ENCODE measurements around the gene GDI2.
A peak's percentile ranks its signal among the peaks of the same experiment; 100 is the strongest.
"Not testable (repeated sequence)": the region's sequence is repeated elsewhere in the genome, so short reads cannot be mapped to it uniquely, and the experiment has no call there.

GDI2 gene

GRCh38 chr10:5818048-5818331 lies 4.8 kb upstream of the GDI2 start:
- H3K27me3 ChIP-seq (ENCODE audit: control insufficient read depth, insufficient read depth, low read length), result no peaks in the 10 kb centered on the region
- no peak overlapping the region for H3K27ac ChIP-seq (ENCODE audit: low read depth, low read length)
- H3K4me3 ChIP-seq (ENCODE audit: low read length), result no peak overlapping the region

GRCh38 chr10:5817322-5818047 lies 4.3 kb upstream of the GDI2 start:
- Histone ChIP-seq H3K9ac (ENCODE audit: low read length) (no peak overlapping the region), H3K27me3 (ENCODE audit: control insufficient read depth, insufficient read depth, low read length) (no peaks in the 10 kb centered on the region), H3K36me3 (ENCODE audit: control insufficient read depth, insufficient read depth, low read length) (no peaks in the 10 kb centered on the region), H3K27ac (ENCODE audit: low read depth, low read length) (no peak overlapping the region), H3K4me1 (ENCODE audit: control insufficient read depth, insufficient read depth, low read length) (peaks cover 9% of the 10 kb centered on the region), H3K4me3 (ENCODE audit: low read length) (no peak overlapping the region)

More at GRCh38 chr10:5818048-5818331, 4.8 kb upstream of the GDI2 start:
- Histone ChIP-seq H3K9ac (ENCODE audit: low read length) (no peak overlapping the region), H3K36me3 (ENCODE audit: control insufficient read depth, insufficient read depth, low read length) (no peaks in the 10 kb centered on the region), H3K4me1 (ENCODE audit: control insufficient read depth, insufficient read depth, low read length) (peaks cover 9% of the 10 kb centered on the region)

- Histone ChIP-seq H3K9ac (ENCODE audit: low read length) (no peak overlapping the region), H3K36me3 (ENCODE audit: control insufficient read depth, insufficient read depth, low read length) (no peaks in the 10 kb centered on the region), H3K27me3 (ENCODE audit: control insufficient read depth, insufficient read depth, low read length) (no peaks in the 10 kb centered on the region), H3K27ac (ENCODE audit: low read depth, low read length) (no peak overlapping the region), H3K4me1 (ENCODE audit: control insufficient read depth, insufficient read depth, low read length) (peaks cover 13% of the 10 kb centered on the region), H3K4me3 (ENCODE audit: low read length) (no peak overlapping the region)
Measured at GRCh38 chr10:5816170-5816569, 2.9 kb upstream of the GDI2 start.

- Histone ChIP-seq H3K27ac (ENCODE audit: low read depth, low read length) (peak overlapping the region; percentile 93), H3K4me3 (ENCODE audit: low read length) (peak overlapping the region; percentile 85), H3K36me3 (ENCODE audit: control insufficient read depth, insufficient read depth, low read length) (no peaks in the 10 kb centered on the region), H3K4me1 (ENCODE audit: control insufficient read depth, insufficient read depth, low read length) (peaks cover 19% of the 10 kb centered on the region), H3K9ac (ENCODE audit: low read length) (peak overlapping the region; percentile 74), H3K27me3 (ENCODE audit: control insufficient read depth, insufficient read depth, low read length) (no peaks in the 10 kb centered on the region)
Measured at GRCh38 chr10:5814110-5815107, 1.2 kb upstream of the GDI2 start.

- H3K4me3 ChIP-seq (ENCODE audit: low read length), result peak overlapping the region; percentile 97
- peak overlapping the region; percentile 87 for H3K9ac ChIP-seq (ENCODE audit: low read length)
- no peaks in the 10 kb centered on the region for H3K36me3 ChIP-seq (ENCODE audit: control insufficient read depth, insufficient read depth, low read length)
- peaks cover 19% of the 10 kb centered on the region for H3K4me1 ChIP-seq (ENCODE audit: control insufficient read depth, insufficient read depth, low read length)
- peak overlapping the region; percentile 98 for H3K27ac ChIP-seq (ENCODE audit: low read depth, low read length)
- no peaks in the 10 kb centered on the region for H3K27me3 ChIP-seq (ENCODE audit: control insufficient read depth, insufficient read depth, low read length)
Measured at GRCh38 chr10:5813091-5813340, 218 bp downstream of the GDI2 start.

GRCh38 chr10:5812283-5813090 lies 747 bp downstream of the GDI2 start:
- Histone ChIP-seq H3K36me3 (ENCODE audit: control insufficient read depth, insufficient read depth, low read length) (no peaks in the 10 kb centered on the region), H3K4me3 (ENCODE audit: low read length) (peak overlapping the region; percentile 97), H3K9ac (ENCODE audit: low read length) (peak overlapping the region; percentile 87), H3K4me1 (ENCODE audit: control insufficient read depth, insufficient read depth, low read length) (peaks cover 19% of the 10 kb centered on the region), H3K27ac (ENCODE audit: low read depth, low read length) (peak overlapping the region; percentile 98), H3K27me3 (ENCODE audit: control insufficient read depth, insufficient read depth, low read length) (no peaks in the 10 kb centered on the region)

- H3K27ac ChIP-seq (ENCODE audit: low read depth, low read length), result no peak overlapping the region
- no peak overlapping the region for H3K9ac ChIP-seq (ENCODE audit: low read length)
- H3K4me1 ChIP-seq (ENCODE audit: control insufficient read depth, insufficient read depth, low read length), result peaks cover 19% of the 10 kb centered on the region
- no peaks in the 10 kb centered on the region for H3K36me3 ChIP-seq (ENCODE audit: control insufficient read depth, insufficient read depth, low read length)
- no peaks in the 10 kb centered on the region for H3K27me3 ChIP-seq (ENCODE audit: control insufficient read depth, insufficient read depth, low read length)
- peak overlapping the region; percentile 32 for H3K4me3 ChIP-seq (ENCODE audit: low read length)
Measured at GRCh38 chr10:5811387-5811821, 1.8 kb downstream of the GDI2 start.

- H3K36me3 ChIP-seq (ENCODE audit: control insufficient read depth, insufficient read depth, low read length), result peaks cover 3% of the 10 kb centered on the region
- peaks cover 19% of the 10 kb centered on the region for H3K4me1 ChIP-seq (ENCODE audit: control insufficient read depth, insufficient read depth, low read length)
- no peak overlapping the region for H3K27ac ChIP-seq (ENCODE audit: low read depth, low read length)
- no peak overlapping the region for H3K4me3 ChIP-seq (ENCODE audit: low read length)
- H3K27me3 ChIP-seq (ENCODE audit: control insufficient read depth, insufficient read depth, low read length), result no peaks in the 10 kb centered on the region
- H3K9ac ChIP-seq (ENCODE audit: low read length), result no peak overlapping the region
Measured at GRCh38 chr10:5810225-5810624, 3.0 kb downstream of the GDI2 start.

- Histone ChIP-seq H3K4me1 (ENCODE audit: control insufficient read depth, insufficient read depth, low read length) (peaks cover 17% of the 10 kb centered on the region), H3K4me3 (ENCODE audit: low read length) (peak overlapping the region; percentile 9), H3K9ac (ENCODE audit: low read length) (no peak overlapping the region), H3K36me3 (ENCODE audit: control insufficient read depth, insufficient read depth, low read length) (peaks cover 3% of the 10 kb centered on the region), H3K27me3 (ENCODE audit: control insufficient read depth, insufficient read depth, low read length) (no peaks in the 10 kb centered on the region), H3K27ac (ENCODE audit: low read depth, low read length) (no peak overlapping the region)
Measured at GRCh38 chr10:5809527-5810154, 3.6 kb downstream of the GDI2 start.

- not testable (repeated sequence) for H3K4me1 ChIP-seq (ENCODE audit: control insufficient read depth, insufficient read depth, low read length); H3K36me3 ChIP-seq (ENCODE audit: control insufficient read depth, insufficient read depth, low read length); H3K27ac ChIP-seq (ENCODE audit: low read depth, low read length); H3K27me3 ChIP-seq (ENCODE audit: control insufficient read depth, insufficient read depth, low read length); H3K4me3 ChIP-seq (ENCODE audit: low read length); H3K9ac ChIP-seq (ENCODE audit: low read length)
Measured at GRCh38 chr10:5808783-5809392, 4.3 kb downstream of the GDI2 start.

- Histone ChIP-seq H3K27ac (ENCODE audit: low read depth, low read length) (no peak overlapping the region), H3K9ac (ENCODE audit: low read length) (no peak overlapping the region), H3K4me1 (ENCODE audit: control insufficient read depth, insufficient read depth, low read length) (peaks cover 10% of the 10 kb centered on the region), H3K4me3 (ENCODE audit: low read length) (no peak overlapping the region), H3K36me3 (ENCODE audit: control insufficient read depth, insufficient read depth, low read length) (peaks cover 3% of the 10 kb centered on the region), H3K27me3 (ENCODE audit: control insufficient read depth, insufficient read depth, low read length) (no peaks in the 10 kb centered on the region)
Measured at GRCh38 chr10:5806745-5807144, 6.5 kb downstream of the GDI2 start.
